K562 (cell line): ENCODE measurements around the gene PCBP4. TPM values are rescaled to one million over a fixed set of nuclear protein-coding genes. Genes with fewer than 3 reads are reported as not detected.

ENCODE experiments used
- CREB3L1 ChIP-seq: fragments of 450-650 bp; IDR thresholded peaks from 2 replicates; pipeline ENCODE4 v1.6.1; 2014; ENCODE audit warnings: low read depth, mild to moderate bottlenecking, moderate library complexity, borderline replicate concordance
- CXXC5 ChIP-seq: fragments of 250-450 bp; sonication (Bioruptor Pico); IDR thresholded peaks from 2 replicates; pipeline ENCODE4 v1.8.0; 2022; ENCODE audit warnings: inconsistent platforms, mild to moderate bottlenecking, moderate library complexity
- FOXJ3 ChIP-seq: sonication (generic); formaldehyde crosslinking; IDR thresholded peaks from 2 replicates; pipeline ENCODE4 v1.4.0; 2020; ENCODE audit warnings: mild to moderate bottlenecking, missing genetic modification reagents
- NCOA1 ChIP-seq: fragments of 450-650 bp; IDR thresholded peaks from 2 replicates; pipeline ENCODE4 v1.6.1; 2016; ENCODE audit warnings: low read depth
- U2AF1 ChIP-seq: fragments of 200-400 bp; formaldehyde crosslinking; optimal IDR thresholded peaks from 2 replicates; pipeline ENCODE3; 2017; ENCODE audit warnings: mild to moderate bottlenecking, low read depth, low read length, moderate library complexity
- ZNF695 ChIP-seq: fragments of 450-650 bp; formaldehyde crosslinking; IDR thresholded peaks from 2 replicates; pipeline ENCODE4 v1.4.0; 2020; ENCODE audit warnings: mild to moderate bottlenecking, moderate library complexity
- polyA plus RNA-seq, 8 experiments: library from polyadenylated mRNA; depleted of rRNA in 4 of 8; stranded (reverse) in 5 of 8; unstranded in 3 of 8; fragments of >200 nt; fragmentation: Nextera tagmentation in 2 of 8; fragmentation: Illumina TruSeq in 1 of 8; extraction: Ambion mirVana in 2 of 8; extraction: Trizol in 1 of 8; gene quantifications; 2 replicates each; pipeline versions ENCODE4 v1.2.1 to v1.2.3, GENCODE V29; 2011 to 2014; ENCODE audit warnings: inconsistent platforms in 1 of 8, missing spikeins in 1 of 8
- total RNA-seq, 7 experiments: library from RNA; depleted of rRNA in 6 of 7; stranded (reverse); fragments of >200 nt in 6 of 7; fragmentation: Illumina TruSeq in 2 of 7; extraction: Trizol in 2 of 7; gene quantifications; 2 replicates each; pipeline versions ENCODE4 v1.2.1 to v1.2.3, GENCODE V29; 2011 to 2021; ENCODE audit warnings: low replicate concordance in 1 of 7
- TF ChIP-seq, protein P1 (sequence below): IDR thresholded peaks from 2 replicates; pipeline ENCODE4 v1.6.1; 2011; ENCODE audit warnings: borderline replicate concordance, low read depth, mild to moderate bottlenecking, moderate library complexity, low read length; ENCODE audit not compliant: insufficient read depth, poor library complexity, severe bottlenecking

The PCBP4 gene
- total and polyA plus RNA-seq, 9 of the 15 experiments (the other 6 are each of a cell fraction or from before 2014, with no cell fraction given) = 0.06 to 5.8 (median 2.6) TPM

- TF ChIP-seq CREB3L1 (peak; percentile 70; the same call in 1 of the 2 replicates), U2AF1 (no peak), FOXJ3 (CRISPR knock-in tag) (no peak), NCOA1 (no peak), ZNF695 (CRISPR knock-in tag) (no peak), CXXC5 (peak; percentile 75)
- TF ChIP-seq, protein P1, sequence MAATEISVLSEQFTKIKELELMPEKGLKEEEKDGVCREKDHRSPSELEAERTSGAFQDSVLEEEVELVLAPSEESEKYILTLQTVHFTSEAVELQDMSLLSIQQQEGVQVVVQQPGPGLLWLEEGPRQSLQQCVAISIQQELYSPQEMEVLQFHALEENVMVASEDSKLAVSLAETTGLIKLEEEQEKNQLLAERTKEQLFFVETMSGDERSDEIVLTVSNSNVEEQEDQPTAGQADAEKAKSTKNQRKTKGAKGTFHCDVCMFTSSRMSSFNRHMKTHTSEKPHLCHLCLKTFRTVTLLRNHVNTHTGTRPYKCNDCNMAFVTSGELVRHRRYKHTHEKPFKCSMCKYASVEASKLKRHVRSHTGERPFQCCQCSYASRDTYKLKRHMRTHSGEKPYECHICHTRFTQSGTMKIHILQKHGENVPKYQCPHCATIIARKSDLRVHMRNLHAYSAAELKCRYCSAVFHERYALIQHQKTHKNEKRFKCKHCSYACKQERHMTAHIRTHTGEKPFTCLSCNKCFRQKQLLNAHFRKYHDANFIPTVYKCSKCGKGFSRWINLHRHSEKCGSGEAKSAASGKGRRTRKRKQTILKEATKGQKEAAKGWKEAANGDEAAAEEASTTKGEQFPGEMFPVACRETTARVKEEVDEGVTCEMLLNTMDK = peak; percentile 72
These were observed 25.3 kb downstream of the PCBP4 start, which contains the start of the genes PARP3 and RRP9 (continued) for GRCh38 chr3:51941798-51942602.
